Astrocyte (in vitro differentiated cells and primary cell): ENCODE results near the gene PDGFA. TPM values are rescaled to one million over a fixed set of nuclear protein-coding genes. Genes with fewer than 3 reads are reported as not detected.
"Not testable (repeated sequence)": the region's sequence is repeated elsewhere in the genome, so short reads cannot be mapped to it uniquely, and the experiment has no call there.

ENCODE experiments used
- DNase-seq: peaks from one replicate; pipeline ENCODE4 v3.0.0-alpha.2; 2010; ENCODE audit warnings: low read depth
- FAIRE-seq: peaks from 2 replicates; lab custom pipeline; 2011; peaks lifted over from hg19 to GRCh38; lab: Jason Lieb, UNC
- H2AFZ ChIP-seq: 2 replicates; pipeline ENCODE4 v1.6.0; 2012; ENCODE audit warnings: low read depth, low read length, inconsistent platforms
- H3K27ac ChIP-seq: 2 replicates; pipeline ENCODE4 v1.5.1; 2011; ENCODE audit warnings: low read depth, low read length, inconsistent platforms
- H3K27me3 ChIP-seq: 2 replicates; pipeline ENCODE4 v1.6.0; 2011; ENCODE audit warnings: low read length, inconsistent platforms; ENCODE audit not compliant: insufficient read depth
- H3K36me3 ChIP-seq: 2 replicates; pipeline ENCODE4 v1.5.1; 2011; ENCODE audit warnings: low read length, inconsistent platforms; ENCODE audit not compliant: insufficient read depth
- H3K4me1 ChIP-seq: 2 replicates; pipeline ENCODE4 v1.5.1; 2011; ENCODE audit warnings: low read length, inconsistent platforms; ENCODE audit not compliant: insufficient read depth
- H3K4me2 ChIP-seq: 2 replicates; pipeline ENCODE4 v1.6.0; 2012; ENCODE audit warnings: low read length, inconsistent platforms
- H3K4me3 ChIP-seq: 2 replicates; pipeline ENCODE4 v1.5.1; 2011; ENCODE audit warnings: low read depth, mild to moderate bottlenecking, low read length, inconsistent platforms; ENCODE audit not compliant: insufficient read depth
- H3K79me2 ChIP-seq: 2 replicates; pipeline ENCODE4 v1.6.0; 2012; ENCODE audit warnings: mild to moderate bottlenecking, low read length, inconsistent platforms; ENCODE audit not compliant: insufficient read depth
- H3K9ac ChIP-seq: 2 replicates; pipeline ENCODE4 v1.6.0; 2012; ENCODE audit warnings: mild to moderate bottlenecking, low read length, inconsistent platforms
- H3K9me3 ChIP-seq: 2 replicates; pipeline ENCODE4 v1.5.1; 2012; ENCODE audit warnings: low read depth, mild to moderate bottlenecking, low read length, inconsistent platforms; ENCODE audit not compliant: insufficient read depth
- H4K20me1 ChIP-seq: 2 replicates; pipeline ENCODE4 v1.6.0; 2012; ENCODE audit warnings: low read length, inconsistent platforms; ENCODE audit not compliant: insufficient read depth
- H3K27ac Mint-ChIP-seq: one replicate; pipeline ENCODE4 v1.8.0; 2021; ENCODE audit warnings: mild to moderate bottlenecking, mixed read lengths; ENCODE audit not compliant: unreplicated experiment
- H3K27me3 Mint-ChIP-seq: one replicate; pipeline ENCODE4 v1.8.0; 2021; ENCODE audit warnings: low read depth, mixed read lengths; ENCODE audit not compliant: unreplicated experiment
- H3K36me3 Mint-ChIP-seq: one replicate; pipeline ENCODE4 v1.8.0; 2021; ENCODE audit warnings: low read depth, mixed read lengths; ENCODE audit not compliant: unreplicated experiment
- H3K4me1 Mint-ChIP-seq: one replicate; pipeline ENCODE4 v1.8.0; 2021; ENCODE audit warnings: low read depth, mixed read lengths; ENCODE audit not compliant: unreplicated experiment
- H3K4me3 Mint-ChIP-seq: one replicate; pipeline ENCODE4 v1.8.0; 2021; ENCODE audit warnings: mild to moderate bottlenecking, moderate library complexity, mixed read lengths; ENCODE audit not compliant: unreplicated experiment
- H3K9me3 Mint-ChIP-seq: one replicate; pipeline ENCODE4 v1.8.0; 2021; ENCODE audit warnings: mild to moderate bottlenecking, mixed read lengths; ENCODE audit not compliant: unreplicated experiment
- CTCF ChIP-seq: IDR thresholded peaks from 2 replicates; pipeline ENCODE4 v1.5.1; 2011; ENCODE audit warnings: low read depth, mild to moderate bottlenecking, inconsistent platforms, low read length, moderate library complexity; ENCODE audit not compliant: insufficient read depth
- EZH2 ChIP-seq: IDR thresholded peaks from 2 replicates; pipeline ENCODE4 v1.6.1; 2012; ENCODE audit warnings: mild to moderate bottlenecking, low read length, inconsistent platforms; ENCODE audit not compliant: insufficient read depth
- total RNA-seq: library from RNA; stranded (reverse); gene quantifications from 2 replicates; pipeline ENCODE4 v1.2.1, GENCODE V29; 2021

The PDGFA gene
- total RNA-seq, 1 donor from 2014 or later = 47.1 TPM

GRCh38 chr7:551615-551970 lies 31.9 kb upstream of the PDGFA start:
- not testable (repeated sequence) for H3K4me3 Mint-ChIP-seq, H3K9ac ChIP-seq, H3K4me1 Mint-ChIP-seq, H3K27ac Mint-ChIP-seq, H3K36me3 Mint-ChIP-seq, DNase-seq, H3K4me1 ChIP-seq, H3K36me3 ChIP-seq, H3K9me3 ChIP-seq, H3K4me3 ChIP-seq, H4K20me1 ChIP-seq, H3K27me3 ChIP-seq, H3K4me2 ChIP-seq, H3K27me3 Mint-ChIP-seq, H3K9me3 Mint-ChIP-seq, FAIRE-seq, H2AFZ ChIP-seq, H3K79me2 ChIP-seq, H3K27ac ChIP-seq

- DNase-seq = no peak
- Histone ChIP-seq H3K4me2 (no peak overlapping the region), H3K27me3 (no peaks in the 10 kb centered on the region), H3K4me1 (no peaks in the 10 kb centered on the region), H3K9ac (no peak overlapping the region), H3K79me2 (no peaks in the 10 kb centered on the region), H3K36me3 (no peaks in the 10 kb centered on the region), H3K9me3 (no peaks in the 10 kb centered on the region), H2AFZ (no peak overlapping the region), H3K27ac (no peak overlapping the region), H4K20me1 (no peaks in the 10 kb centered on the region), H3K4me3 (no peak overlapping the region)
- Mint-ChIP-seq H3K27me3 (no peaks in the 10 kb centered on the region), H3K4me3 (no peak overlapping the region), H3K9me3 (no peaks in the 10 kb centered on the region), H3K27ac (no peak overlapping the region), H3K36me3 (no peaks in the 10 kb centered on the region), H3K4me1 (no peaks in the 10 kb centered on the region)
- no peak for TF ChIP-seq CTCF
- no peak for TF ChIP-seq EZH2
- no peak for FAIRE-seq
Measured at GRCh38 chr7:550881-551614, 31.4 kb upstream of the PDGFA start.

GRCh38 chr7:549891-550625 lies 30.4 kb upstream of the PDGFA start:
- H3K27ac ChIP-seq = no peak overlapping the region
- H2AFZ ChIP-seq = no peak overlapping the region
- no peaks in the 10 kb centered on the region for H3K27me3 ChIP-seq
- H3K79me2 ChIP-seq = no peaks in the 10 kb centered on the region
- no peaks in the 10 kb centered on the region for H3K9me3 ChIP-seq
- no peak overlapping the region for H3K4me3 ChIP-seq
- H3K27me3 Mint-ChIP-seq = no peaks in the 10 kb centered on the region
- peaks cover 3% of the 10 kb centered on the region for H3K9me3 Mint-ChIP-seq
- no peak overlapping the region for H3K4me3 Mint-ChIP-seq
- H3K4me1 ChIP-seq = no peaks in the 10 kb centered on the region
- H4K20me1 ChIP-seq = no peaks in the 10 kb centered on the region
- DNase-seq (no peak), FAIRE-seq (no peak)
- H3K4me2 ChIP-seq = no peak overlapping the region
- H3K36me3 ChIP-seq = no peaks in the 10 kb centered on the region
- H3K4me1 Mint-ChIP-seq = no peaks in the 10 kb centered on the region
- no peaks in the 10 kb centered on the region for H3K36me3 Mint-ChIP-seq
- TF ChIP-seq CTCF = no peak
- TF ChIP-seq EZH2 = no peak
- no peak overlapping the region for H3K9ac ChIP-seq
- H3K27ac Mint-ChIP-seq = no peak overlapping the region
